Measurements from ENCODE around the gene AMPH.
A peak's percentile ranks its signal among the peaks of the same experiment; 100 is the strongest.
"Not testable (repeated sequence)": the region's sequence is repeated elsewhere in the genome, so short reads cannot be mapped to it uniquely, and the experiment has no call there.

Gene AMPH

GRCh38 chr7:38345299-38346172 is 285.6 kb downstream of the AMPH start:
- H3K4me3 ChIP-seq (ENCODE audit: low read length) = not testable (repeated sequence)
- TF ChIP-seq, protein P1, sequence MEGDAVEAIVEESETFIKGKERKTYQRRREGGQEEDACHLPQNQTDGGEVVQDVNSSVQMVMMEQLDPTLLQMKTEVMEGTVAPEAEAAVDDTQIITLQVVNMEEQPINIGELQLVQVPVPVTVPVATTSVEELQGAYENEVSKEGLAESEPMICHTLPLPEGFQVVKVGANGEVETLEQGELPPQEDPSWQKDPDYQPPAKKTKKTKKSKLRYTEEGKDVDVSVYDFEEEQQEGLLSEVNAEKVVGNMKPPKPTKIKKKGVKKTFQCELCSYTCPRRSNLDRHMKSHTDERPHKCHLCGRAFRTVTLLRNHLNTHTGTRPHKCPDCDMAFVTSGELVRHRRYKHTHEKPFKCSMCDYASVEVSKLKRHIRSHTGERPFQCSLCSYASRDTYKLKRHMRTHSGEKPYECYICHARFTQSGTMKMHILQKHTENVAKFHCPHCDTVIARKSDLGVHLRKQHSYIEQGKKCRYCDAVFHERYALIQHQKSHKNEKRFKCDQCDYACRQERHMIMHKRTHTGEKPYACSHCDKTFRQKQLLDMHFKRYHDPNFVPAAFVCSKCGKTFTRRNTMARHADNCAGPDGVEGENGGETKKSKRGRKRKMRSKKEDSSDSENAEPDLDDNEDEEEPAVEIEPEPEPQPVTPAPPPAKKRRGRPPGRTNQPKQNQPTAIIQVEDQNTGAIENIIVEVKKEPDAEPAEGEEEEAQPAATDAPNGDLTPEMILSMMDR (IDR thresholded peaks at IDR 0.05; ENCODE audit: insufficient read depth, low read depth, low read length, missing control alignments) = peak; percentile 60
- peak; percentile 34 for DNase-seq (ENCODE audit: low read depth)

DNA sequence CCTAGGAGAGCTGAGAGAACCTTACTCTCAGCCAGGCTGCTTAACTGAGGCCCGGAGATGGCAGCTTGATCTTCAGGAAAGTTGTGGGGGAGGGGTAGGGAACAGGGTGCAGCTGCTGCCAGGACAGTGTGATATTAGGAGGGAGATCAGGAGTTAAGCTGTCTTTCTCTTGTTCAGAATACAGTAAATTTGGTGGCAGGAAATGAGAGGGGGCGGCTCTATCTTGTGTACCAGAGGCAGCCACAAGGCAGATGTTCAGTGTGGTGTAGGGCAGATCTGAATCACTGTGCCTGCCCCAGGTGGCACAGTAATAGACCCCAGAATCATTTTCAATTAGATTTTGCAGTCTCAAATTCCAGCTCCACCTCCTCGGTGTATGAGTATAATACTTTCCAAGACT is 286.4 kb downstream of the AMPH start:
- not testable (repeated sequence) for H3K4me3 ChIP-seq (ENCODE audit: low read length); DNase-seq (ENCODE audit: low read depth)

- not testable (repeated sequence) for DNase-seq (ENCODE audit: low read depth); H3K4me3 ChIP-seq (ENCODE audit: low read length)
Observed at GRCh38 chr7:38342135-38342534, 289.0 kb downstream of the AMPH start.

GRCh38 chr7:38341172-38341705 is 289.9 kb downstream of the AMPH start:
- H3K4me3 ChIP-seq (ENCODE audit: low read length) = not testable (repeated sequence)
- peak; percentile 22 for DNase-seq (ENCODE audit: low read depth)

DNA sequence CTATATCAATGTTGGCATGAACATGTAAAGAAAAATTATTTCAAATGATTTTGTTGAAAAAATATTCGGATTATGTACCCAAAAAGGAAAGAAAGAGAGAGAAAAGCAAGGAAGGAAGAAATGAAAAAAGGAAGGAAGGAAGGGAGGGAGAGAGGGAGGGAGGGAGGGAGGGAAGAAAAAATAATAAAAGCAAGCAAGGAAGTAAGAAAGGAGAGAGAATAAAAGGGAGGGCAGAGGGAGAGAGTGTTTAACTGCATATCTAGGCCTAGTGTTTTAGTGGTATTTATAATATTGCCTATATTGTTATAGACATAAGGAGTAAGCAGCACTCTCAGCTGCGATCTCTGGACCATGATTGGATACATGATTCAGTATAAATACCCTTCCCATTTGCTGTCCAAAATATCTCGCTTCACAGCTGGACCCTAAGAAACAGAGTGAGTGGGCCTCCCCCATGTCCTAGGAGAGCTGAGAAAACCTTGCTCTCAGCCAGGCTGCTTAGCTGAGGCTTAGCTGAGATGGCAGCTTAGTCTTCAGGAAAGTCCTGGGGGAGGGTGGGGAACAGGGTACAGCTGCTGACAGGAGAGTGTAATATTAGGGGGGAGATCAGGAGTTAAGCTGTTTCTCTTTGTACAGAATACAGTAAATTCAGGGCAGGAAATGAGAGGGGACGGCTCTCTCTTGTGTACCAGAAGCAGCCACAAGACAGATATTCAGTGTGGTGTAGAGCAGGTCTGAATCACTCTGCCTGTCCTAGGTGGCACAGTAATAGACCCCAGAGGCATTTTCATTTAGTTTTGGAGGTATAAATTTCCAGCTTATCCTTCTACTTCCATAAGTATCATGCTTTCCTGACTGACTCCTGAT is 291.0 kb downstream of the AMPH start:
- TF ChIP-seq, protein P1 (IDR thresholded peaks at IDR 0.05; ENCODE audit: insufficient read depth, low read depth, low read length, missing control alignments) = no peak
- DNase-seq (ENCODE audit: low read depth) = no peak
- no peak overlapping the region for H3K4me3 ChIP-seq (ENCODE audit: low read length)

DNA sequence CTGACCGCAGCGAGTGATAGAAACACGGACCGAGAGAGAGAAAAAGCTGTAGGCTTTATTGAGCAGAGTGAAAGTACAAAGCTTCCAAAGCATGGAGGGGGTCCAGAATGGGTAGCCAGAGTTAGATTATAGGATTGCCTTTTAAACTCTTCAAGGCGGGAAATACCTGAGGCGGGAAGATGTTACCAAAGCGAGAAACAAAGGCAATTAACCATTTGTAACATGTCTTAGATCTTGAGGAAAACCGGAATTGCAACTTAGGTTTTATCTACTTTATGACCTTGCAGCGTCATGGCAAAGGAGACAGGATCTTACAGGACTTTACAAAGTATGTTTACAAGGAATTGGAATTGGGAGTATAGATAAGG is 295.0 kb downstream of the AMPH start:
- DNase-seq (ENCODE audit: low read depth); H3K4me3 ChIP-seq (ENCODE audit: low read length): not testable (repeated sequence)

DNA sequence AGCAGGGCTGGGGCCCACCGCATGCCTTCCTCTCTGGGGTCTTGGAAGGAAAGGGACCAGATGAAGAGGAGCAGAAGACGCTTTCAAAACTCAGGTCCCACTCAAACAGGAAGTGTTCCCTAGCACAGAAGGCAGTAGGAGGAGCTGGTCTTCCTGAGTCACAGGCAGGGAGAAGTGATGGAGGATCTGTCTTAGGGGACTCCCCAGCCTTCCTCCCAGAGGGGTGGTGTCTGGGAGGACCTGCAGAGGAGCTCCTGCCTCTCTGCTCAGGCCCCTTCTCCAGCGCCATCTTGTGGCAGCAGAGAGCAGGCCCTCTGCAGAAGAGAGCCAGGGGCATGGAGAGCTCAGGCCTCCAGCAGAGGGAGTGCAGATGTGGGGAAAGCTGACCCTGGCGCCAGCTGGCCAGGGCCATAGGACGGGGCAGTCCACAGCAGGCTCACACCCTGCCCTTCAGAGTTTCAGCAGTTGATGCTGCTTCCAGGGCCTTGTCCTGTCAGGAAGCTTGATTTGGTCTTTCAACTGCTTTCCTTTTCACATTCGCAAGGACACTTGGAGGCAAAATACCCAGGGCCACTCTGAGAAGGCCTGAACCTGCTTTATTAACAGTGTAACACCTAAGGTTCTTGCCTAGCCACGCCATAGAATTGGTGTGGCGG is 295.6 kb downstream of the AMPH start:
- DNase-seq (ENCODE audit: low read depth) = peak; percentile 73
- H3K4me3 ChIP-seq (ENCODE audit: low read length) = no peak overlapping the region
- TF ChIP-seq, protein P1 (IDR thresholded peaks at IDR 0.05; ENCODE audit: insufficient read depth, low read depth, low read length, missing control alignments) = peak; percentile 80

GRCh38 chr7:38335128-38335491 is 296.1 kb downstream of the AMPH start:
- H3K4me3 ChIP-seq (ENCODE audit: low read length) = no peak overlapping the region
- TF ChIP-seq, protein P1 (IDR thresholded peaks at IDR 0.05; ENCODE audit: insufficient read depth, low read depth, low read length, missing control alignments) = no peak
- DNase-seq (ENCODE audit: low read depth) = no peak

Measured in epithelial cell of esophagus (primary cell).